SK-N-SH (cell line): ENCODE results near the gene JAG2.

ENCODE experiments used
- CTCF ChIP-seq: fragments of 200-600 bp; sonication (generic); IDR thresholded peaks from 2 replicates; pipeline ENCODE4 v1.6.1; 2017; ENCODE audit warnings: antibody characterized with exemption, mild to moderate bottlenecking, moderate library complexity
- JUND ChIP-seq: IDR thresholded peaks from 2 replicates; pipeline ENCODE4 v1.4.0; 2012
- PBX3 ChIP-seq: IDR thresholded peaks from 2 replicates; pipeline ENCODE4; 2012
- ZBTB33 ChIP-seq: IDR thresholded peaks from 2 replicates; pipeline ENCODE4 v1.4.0; 2012; ENCODE audit warnings: low read depth, borderline replicate concordance

- TF ChIP-seq ZBTB33 (no peak), JUND (no peak), PBX3 (no peak), CTCF (no peak)
These were observed 27.8 kb upstream of the JAG2 start for GRCh38 chr14:105196265-105196960.
